Erythroblast (primary cell): ENCODE measurements around the gene KATNBL1.
A peak's percentile ranks its signal among the peaks of the same experiment; 100 is the strongest.
"Not testable (repeated sequence)": the region's sequence is repeated elsewhere in the genome, so short reads cannot be mapped to it uniquely, and the experiment has no call there.

Source experiments
- DNase-seq, 2 experiments: peaks; one replicate each; lab custom pipeline; 2025; lab: John Stamatoyannopoulos, UW
- GATA1 ChIP-seq: IDR thresholded peaks from 2 replicates; pipeline ENCODE4 v1.6.1; 2011; ENCODE audit warnings: low read depth, mild to moderate bottlenecking, control low read depth, low read length, moderate library complexity
- POLR2A ChIP-seq: IDR thresholded peaks from 2 replicates; pipeline ENCODE4 v1.6.1; 2011; ENCODE audit warnings: mild to moderate bottlenecking, low read length

The KATNBL1 gene

DNA sequence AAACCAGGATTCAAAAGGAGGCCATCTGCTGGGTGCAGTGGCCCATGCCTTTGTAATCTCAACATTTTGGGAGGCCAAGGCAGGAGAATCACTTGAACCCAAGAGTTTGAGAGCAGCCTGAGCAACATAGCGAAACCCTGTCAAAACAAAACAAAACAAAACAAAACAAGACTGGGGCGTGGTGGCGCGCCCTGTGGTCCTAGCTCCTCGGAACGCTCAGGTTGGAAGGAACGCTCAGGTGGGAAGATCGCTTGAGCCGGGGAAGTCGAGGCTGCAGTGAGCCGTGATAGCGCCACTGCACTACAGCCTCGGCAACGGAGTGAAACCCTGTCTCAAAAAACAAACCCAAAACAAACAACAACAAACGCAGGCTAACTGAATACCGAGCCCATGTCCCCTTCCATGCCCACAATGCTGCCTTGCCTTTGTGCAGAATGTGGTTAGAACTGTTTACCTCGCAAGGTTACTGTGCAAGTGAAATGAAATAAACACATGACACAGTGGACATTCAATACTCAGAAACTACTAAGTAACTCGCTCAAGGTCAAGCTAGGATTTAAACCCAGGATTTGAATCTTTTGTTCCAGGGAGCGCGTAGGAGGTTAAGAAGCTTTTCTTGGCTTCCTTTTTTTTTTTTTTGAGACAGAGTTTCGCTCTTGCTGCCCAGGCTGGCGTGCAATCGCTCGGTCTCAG is 14.2 kb upstream of the KATNBL1 start:
- DNase-seq, result peak in 1 of 2 experiments; percentile 64
- TF ChIP-seq GATA1 (no peak), POLR2A (no peak)

DNA sequence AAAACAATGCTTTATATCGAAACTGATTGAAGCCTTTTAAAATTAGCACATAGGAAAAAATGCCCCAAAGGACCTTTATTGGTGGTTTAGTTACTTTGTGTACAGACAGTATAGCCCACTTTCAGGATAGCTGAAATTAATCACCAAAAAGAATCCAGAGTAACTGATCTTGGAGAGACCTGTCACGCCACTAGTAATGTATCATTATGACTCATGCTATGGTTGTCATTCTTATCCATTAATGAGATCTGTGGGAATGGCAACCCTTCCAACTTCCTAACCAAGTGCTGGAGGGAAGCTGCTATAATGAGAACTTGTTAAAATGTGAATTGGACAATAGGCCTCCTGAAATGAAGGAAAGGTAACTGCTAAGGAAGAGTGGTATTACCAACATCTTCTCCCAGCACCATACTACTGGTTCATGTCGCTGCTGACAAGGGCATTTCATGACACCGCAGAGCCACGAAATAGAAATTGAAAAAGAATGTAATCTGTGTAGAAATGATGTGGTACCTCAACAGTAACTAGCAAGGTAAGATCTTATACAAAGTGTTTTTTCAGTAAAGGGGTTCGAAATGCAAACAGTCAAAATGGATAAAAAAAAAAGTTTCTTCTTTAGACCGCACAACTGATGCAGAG is 7.8 kb upstream of the KATNBL1 start:
- no peak for DNase-seq
- TF ChIP-seq POLR2A (no peak), GATA1 (no peak)

DNA sequence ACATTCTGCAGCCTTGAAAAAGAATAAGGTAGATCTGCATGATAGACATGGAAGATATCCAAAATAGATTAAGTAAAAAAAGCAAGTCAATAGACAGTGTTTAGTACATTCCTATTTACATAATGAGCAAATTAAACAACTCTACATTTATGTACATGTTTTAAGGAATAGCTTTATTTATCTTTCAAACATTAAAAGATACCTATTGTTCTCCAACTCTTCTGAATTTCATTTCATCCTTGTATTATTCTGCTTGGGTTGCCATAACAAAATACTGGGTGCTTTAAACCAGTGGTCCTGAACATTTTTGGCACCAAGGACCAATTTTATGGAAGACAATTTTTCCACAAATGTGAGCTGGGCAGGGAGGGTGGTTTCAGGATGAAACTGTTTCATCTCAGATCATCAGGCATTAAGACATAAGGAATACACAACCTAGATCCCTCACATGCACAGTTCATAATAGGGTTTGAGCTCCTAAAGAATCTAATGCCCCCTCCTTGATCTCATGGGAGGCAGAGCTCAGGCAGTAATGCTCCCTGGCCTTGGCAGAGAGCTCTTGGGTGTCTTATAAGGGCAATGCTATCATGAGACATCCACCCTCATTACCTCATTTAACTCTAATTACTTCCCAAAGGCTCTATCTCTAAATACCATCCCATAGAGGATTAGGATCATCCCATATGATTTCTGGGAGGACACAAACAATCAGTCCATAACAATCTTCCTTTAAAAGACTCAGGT is 6.8 kb upstream of the KATNBL1 start:
- no peak for DNase-seq
- TF ChIP-seq GATA1 (no peak), POLR2A (no peak)

- TF ChIP-seq GATA1 (no peak), POLR2A (no peak)
These were observed 4.2 kb upstream of the KATNBL1 start for GRCh38 chr15:34214135-34214534.

GRCh38 chr15:34213690-34214089 is 3.8 kb upstream of the KATNBL1 start:
- DNase-seq, result peak in 1 of 2 experiments; percentile 10
- TF ChIP-seq POLR2A (no peak), GATA1 (no peak)

More at GRCh38 chr15:34214135-34214534, 4.2 kb upstream of the KATNBL1 start:
- no peak for DNase-seq

DNA sequence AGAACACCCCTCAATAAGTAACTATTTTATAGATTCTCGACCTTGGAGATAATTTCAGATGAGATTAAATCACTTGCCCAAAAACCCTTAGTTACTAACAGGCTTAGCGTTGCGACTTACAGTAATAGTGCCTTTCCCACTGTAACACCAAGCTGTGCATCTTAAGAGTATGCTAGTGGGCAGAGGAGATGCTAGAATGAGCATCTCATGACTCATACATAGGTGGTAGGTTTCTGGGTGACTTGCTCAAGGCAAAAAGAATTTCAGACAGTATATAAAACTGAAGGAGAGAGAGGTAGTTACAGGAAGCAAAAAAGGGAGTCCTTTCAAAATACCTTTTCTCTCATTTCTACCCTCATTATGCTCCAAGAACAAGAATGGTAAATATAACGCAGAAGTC is 3.9 kb downstream of the KATNBL1 start:
- no peak for TF ChIP-seq GATA1
- TF ChIP-seq POLR2A, result no peak
- no peak for DNase-seq

DNA sequence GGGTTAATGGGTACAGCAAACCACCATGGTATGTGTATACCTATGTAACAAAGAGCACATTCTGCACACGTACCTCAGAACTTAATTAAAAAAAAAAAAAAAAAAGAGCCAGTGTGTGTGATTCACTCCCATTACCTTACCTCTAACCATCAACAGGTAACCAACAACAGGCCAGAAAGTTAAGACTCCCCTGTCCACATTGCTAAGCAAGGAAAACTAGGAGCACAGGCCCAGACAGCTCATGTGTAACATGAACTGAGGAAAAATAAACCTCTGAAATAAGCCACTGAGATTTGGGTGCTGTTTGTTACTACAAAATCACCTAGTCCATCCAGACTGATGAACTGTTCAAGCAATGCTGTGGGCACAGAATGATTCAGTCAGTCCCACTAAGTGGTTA is 6.0 kb downstream of the KATNBL1 start:
- TF ChIP-seq POLR2A, result no peak
- TF ChIP-seq GATA1, result no peak
- no peak for DNase-seq

DNA sequence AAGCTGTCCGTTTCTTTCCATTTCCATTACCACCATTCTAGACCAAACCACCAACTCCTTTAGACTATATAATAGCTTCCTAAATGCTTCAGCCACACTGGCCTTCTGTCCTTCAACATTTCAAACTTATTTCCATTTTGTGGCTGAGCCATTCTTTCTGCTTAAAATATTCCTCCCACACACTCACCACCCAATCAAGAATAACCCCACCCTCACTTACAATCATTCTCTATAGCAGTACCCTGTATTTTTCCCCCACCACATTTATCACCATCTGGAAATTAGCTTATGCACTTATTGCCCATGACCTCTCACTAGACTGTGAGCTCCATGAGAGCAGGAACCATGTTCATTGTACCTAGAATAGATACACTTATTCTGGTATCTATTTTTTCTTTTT is 6.6 kb downstream of the KATNBL1 start:
- DNase-seq, result no peak
- TF ChIP-seq GATA1, result no peak
- TF ChIP-seq POLR2A, result no peak

- DNase-seq, result not testable (repeated sequence)
These were observed 16.6 kb downstream of the KATNBL1 start for GRCh38 chr15:34193272-34193671.

DNA sequence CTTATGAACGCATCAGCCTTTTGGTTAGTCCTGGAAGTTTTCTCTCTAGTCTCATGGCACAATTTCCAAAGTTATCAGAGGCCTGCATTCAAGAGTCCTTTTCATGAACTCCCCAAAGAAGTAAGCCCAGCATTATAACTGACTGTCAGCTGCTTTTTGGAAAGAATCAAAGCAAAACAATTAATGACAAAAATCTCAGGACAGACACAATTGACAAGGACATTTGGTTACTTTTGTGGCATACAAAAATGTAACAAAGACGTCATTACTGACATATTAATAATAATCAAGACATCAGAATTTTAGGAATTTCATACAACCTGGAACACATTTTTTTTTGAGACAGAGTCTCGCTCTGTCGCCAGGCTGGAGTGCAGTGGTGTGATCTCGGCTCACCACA is 21.2 kb downstream of the KATNBL1 start:
- DNase-seq, result no peak
- TF ChIP-seq POLR2A (no peak), GATA1 (no peak)

DNA sequence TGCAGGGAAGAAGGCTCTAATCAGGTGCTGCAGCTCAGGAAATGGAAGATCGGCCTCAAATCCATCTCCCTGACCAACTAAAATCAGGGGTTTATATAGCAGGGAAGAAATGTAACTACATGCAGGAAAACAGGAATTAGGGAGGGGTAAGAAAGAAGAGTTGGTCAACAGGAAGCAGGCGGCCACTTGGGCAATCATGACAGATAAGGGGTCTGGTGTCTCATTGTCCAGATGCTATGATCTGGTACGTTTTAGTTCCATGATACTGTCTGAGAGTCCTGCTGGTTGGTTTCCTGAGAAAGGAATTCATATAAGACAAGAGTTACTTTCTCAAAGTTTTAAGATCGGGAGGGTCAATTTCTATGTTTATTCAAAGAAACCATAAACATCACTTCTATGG is 24.2 kb downstream of the KATNBL1 start:
- no peak for TF ChIP-seq GATA1
- TF ChIP-seq POLR2A, result no peak
- no peak for DNase-seq

GRCh38 chr15:34182942-34183341 is 27.0 kb downstream of the KATNBL1 start:
- DNase-seq, result no peak
- TF ChIP-seq POLR2A, result no peak

DNA sequence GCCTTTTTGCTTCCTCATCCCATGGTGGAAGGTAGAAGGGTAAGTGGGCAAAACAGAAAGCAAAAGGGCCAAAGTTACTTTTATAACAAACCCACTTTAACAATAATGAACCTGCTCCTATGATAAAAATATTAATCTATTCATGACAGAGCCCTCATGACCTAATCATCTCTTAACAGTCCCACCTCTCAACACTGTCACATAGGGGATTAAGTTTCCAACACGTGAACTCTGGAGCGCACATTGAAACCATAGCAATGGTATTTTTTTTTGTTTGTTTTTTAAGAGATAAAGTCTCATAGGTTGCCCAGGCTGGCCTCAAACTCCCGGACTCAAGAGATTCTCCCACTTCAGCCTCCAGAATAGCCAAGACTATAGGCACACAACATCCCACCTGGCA is 30.7 kb downstream of the KATNBL1 start:
- TF ChIP-seq GATA1 (no peak), POLR2A (no peak)
- peak; percentile 60 to 89 for DNase-seq

DNA sequence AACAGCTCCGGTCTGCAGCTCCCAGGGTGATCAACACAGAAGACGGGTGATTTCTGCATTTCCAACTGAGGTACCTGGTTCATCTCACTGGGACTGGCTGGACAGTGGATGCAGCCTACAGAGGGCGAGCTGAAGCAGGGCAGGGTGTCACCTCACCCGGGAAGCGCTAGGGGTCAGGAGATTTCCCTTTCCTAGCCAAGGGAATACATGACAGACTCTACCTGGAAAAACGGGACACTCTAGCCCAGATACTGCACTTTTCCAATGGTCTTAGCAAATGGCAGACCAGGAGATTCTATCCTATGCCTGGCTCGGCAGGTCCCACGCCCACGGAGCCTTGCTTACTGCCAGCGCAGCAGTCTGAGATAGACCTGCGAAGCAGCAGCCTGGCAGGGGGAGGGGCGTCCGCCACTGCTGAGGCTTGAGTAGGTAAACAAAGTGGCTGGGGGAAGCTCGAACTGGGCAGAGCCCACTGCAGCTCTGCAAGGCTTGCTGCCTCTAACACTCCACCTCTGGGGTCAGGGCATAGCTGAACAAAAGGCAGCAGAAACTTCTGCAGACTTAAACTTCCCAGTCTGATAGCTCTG is 43.8 kb downstream of the KATNBL1 start:
- not testable (repeated sequence) for DNase-seq
